HG02938 (cell line): ENCODE results near the gene CDK3.

Source experiments
- ATAC-seq: cut with Tn5 transposase; IDR thresholded peaks from one replicate; pipeline ENCODE4 v1.9.1; 2021; ENCODE audit warnings: mild to moderate bottlenecking, moderate library complexity; ENCODE audit not compliant: unreplicated experiment

Gene CDK3

DNA sequence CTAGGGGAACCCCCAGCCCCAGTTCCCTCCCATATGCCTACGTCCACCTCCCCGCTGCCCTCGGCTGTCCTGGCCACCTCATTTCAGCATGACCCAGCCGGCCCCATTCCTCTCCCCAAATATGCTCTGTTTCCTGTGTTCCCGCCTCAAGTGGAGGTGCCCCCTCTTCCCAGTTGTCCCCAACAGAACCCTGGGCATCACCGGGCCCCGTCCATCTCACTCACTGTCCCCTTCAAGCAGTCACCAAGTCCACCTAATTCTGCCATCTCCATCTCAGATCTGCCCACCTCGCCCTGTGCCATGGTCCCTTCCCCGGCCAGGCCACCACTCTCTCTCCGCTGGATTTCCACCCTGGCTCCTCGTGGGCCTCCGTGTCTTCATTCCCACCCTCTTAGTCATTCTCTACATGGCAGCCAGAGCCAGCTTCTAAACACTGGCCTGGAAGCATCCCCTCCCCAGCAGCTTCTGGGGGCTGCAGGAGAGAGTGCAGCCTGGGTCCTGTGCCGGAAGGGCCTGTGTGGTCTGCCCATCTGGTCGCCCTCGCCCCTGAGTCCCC is 12.8 kb downstream of the CDK3 start:
- no peak for ATAC-seq

DNA sequence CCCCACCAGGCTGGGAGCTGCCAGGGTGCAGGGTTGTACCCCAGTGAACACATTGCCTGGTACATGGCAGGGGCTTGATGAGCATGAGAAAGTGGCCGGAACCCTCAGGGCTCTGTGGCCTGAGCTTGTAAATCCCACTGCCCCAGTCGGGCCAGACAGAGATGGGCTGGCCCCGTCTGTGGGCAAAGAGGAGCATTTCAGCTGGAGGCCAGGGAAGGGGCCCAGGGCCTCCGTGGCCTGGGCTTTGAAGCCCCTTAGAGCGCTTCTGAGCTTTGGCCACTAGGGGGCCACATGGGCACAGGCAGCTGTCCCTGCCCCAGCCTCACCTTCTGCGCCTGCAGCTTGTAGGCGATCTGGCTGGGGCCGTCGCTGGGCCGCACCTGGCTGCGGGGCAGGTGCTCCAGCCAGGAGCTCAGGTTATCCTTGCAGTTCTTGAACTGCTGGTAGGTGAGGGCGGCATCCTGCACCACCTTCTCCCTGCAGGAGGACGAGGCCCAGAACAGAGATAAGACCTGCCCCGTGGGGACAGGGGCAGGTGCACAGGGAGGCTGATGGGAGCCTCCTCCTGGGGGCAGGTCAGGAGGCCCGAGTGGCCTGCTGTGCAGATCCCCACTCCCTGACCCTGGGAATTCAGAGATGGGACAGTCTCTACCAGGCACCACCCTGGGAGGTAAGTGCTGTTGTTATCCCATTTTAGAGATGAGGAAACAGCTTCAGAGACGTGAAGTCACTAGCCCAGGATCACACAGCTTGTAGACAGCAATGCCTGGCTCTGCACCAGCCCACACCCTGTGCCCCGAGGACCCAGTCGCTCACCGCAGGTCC is 13.7 kb downstream of the CDK3 start:
- no peak for ATAC-seq

DNA sequence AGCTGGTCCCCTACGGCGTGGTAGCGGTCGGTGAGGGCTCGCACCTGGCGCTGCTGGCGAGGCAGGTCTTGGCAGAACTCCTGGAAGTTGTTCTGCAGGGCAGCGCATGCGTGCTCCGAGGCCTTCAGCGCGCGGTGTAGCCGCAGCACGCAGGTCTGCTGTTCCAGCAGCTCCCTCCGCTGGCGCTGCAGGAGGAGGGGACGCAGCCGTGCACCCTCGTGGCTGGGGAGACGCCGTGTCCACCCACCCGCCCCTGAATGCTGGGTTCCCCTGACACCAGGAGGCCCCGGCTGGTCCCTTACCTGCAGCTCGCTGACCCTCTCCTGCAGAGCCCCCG is 14.2 kb downstream of the CDK3 start:
- ATAC-seq: no peak

DNA sequence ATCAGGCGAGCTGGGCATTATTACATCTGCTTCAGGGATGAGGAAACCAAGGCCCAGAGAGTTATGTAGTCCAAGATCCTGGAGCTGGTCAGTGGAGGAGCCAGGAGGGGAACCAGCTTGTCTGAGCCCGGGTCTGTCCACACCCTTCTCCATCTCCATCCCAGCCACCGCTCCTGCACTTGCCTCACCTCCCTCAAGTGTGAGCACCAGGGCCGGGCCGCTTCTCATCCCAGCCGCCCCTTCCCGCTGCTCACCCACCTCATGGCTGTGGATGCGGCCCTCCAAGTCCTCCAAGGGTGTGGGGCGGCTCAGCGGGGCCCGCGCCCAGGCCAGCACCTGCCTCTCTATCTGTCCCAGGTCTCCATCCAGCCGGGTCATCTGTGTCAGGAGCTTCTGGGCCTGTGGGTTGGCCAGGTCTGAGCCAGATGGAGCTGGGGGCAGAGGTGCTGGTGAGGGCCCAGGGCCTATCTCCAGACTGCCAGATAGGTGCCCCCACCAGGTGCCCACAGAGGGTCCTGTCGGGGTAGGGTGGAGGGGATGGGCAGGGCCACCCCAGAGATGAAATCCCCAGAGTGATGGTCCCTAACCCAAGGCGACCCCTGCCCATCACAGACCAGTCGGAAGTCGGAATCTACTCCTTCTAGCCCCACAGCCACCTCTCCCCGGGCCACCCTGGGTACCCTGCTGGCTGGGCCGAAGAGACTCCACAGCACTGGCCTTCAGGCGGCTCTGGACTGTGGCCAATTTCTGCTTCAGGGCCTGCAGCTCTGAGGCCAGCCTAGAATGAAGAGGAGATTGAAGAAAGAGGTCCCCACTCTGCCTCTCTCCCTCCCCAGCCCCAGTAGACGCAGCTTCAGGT is 17.1 kb downstream of the CDK3 start:
- no peak for ATAC-seq

DNA sequence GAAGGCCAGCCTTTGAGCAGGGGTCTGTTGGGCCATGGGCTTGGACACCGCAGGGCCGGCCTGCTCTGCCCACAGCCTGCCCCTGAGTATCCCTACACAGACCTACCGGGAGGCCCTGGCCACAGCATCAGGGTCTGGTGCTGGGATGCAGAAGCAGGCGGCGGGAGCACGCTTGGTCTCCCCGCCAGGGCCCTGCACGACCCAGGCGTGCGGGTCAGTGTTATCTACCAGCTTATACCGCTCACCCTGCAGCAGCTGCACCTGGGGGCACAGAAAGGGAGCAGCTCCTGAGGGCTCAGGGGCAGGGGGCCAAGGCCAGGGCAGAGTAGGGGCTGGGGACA is 17.7 kb downstream of the CDK3 start:
- ATAC-seq: no peak

DNA sequence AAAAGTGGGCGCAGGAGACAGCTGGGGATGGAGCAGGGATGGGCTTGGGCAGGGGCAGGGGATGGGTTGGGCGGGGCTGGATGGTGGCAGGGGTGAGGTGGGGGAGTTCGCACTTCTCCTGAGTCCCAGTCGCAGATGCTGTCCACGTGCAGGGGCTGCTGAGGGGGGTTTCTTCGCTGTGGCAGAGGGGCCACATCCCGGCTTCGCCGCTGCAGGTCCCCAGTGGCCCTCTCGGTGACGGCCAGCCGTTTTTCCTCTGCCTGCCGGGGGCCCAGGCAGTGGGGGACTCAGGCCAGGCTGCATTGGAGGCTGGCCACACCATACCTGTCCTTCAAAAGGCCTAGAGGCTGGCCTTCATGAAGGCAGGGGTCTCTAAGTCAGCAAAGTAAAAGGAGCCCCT is 18.1 kb downstream of the CDK3 start:
- no peak for ATAC-seq

DNA sequence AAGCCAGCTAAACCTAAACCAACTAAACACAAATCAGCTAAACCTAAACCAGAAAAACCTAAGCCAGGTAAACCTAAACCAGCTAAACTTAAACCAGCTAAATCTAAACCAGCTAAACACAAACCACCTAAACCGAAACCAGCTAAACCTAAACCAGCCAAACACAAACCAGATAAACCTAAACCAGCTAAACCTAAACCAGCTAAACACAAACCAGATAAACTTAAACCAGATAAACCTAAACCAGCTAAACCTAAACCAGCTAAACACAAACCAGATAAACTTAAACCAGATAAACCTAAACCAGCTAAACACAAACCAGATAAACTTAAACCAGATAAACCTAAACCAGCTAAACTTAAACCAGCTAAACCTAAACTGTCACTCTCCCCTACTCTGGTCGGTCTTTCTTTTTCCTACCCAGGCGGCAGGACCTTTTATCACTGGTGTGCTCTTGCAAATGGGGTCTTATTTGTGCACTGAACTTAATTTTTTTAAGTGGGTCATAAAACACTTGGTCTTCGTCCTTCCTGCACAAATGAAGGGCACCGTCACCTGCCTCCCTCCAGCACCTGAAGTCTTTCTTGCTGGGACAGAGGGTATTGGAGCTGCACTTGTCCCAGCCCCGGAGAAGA is 19.3 kb downstream of the CDK3 start:
- no peak for ATAC-seq

DNA sequence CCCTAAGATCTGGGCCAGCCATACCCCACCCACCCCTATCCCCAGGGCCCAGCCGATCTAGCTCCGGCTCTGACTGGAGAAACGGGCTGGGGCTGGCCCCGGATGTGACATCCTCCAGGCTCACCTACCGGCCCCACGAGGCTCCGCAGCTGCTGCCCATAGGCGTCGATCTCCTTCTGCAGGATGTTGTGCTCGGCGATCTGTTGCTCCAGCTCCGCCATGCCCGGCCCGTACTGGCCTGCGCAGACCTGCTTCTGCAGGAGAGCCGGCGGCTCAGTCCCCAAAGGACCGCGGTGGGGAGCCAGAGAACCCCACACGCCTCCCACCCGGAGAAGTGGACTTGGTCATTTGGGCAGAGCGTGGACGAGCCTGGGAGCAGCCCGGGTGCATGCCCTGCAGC is 21.6 kb downstream of the CDK3 start:
- ATAC-seq: no peak

DNA sequence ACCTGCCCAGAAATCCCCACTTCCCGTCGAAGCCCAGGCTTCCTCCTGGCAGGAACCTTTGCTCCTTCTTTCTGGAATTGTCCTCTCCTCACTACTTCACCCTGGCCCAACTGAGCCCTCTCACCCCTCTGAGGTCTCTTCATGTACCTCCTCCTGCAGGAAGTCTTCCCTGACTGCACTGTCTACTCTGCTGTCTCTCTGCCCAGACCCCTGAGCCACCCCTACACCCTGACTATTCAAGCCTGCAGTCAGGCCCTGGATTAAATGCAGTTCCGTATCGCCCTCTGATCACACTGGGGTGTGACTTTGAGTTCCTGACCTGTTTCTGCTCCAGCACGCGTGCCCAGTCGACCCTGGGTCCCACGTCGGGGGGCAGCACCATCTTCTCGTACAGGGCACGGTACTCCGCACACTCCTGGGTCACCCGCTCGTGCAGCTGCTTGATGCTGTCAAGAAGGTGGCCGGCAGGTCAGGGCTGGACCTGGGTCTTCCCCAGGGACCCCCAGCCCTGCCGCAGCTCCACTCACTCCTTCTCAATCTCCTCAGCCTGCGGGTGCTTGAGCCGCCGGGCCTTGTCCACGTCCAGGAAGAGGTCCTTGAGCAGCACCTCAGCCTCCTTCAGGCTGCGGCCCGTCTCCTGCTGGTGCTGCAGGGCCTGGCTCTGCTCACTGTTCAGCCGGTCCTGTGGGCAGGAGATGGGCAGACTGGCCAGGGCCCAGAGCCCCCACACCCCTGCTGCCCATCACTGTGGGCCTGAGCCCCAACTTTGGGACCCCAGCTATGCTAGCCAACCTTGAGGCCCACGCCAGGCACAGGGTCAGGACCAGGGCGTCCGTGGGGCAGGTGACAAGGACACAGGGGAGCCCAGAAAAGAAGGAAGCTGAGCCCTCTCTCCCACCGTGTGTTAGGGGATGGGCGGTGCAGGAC is 22.6 kb downstream of the CDK3 start:
- no peak for ATAC-seq

DNA sequence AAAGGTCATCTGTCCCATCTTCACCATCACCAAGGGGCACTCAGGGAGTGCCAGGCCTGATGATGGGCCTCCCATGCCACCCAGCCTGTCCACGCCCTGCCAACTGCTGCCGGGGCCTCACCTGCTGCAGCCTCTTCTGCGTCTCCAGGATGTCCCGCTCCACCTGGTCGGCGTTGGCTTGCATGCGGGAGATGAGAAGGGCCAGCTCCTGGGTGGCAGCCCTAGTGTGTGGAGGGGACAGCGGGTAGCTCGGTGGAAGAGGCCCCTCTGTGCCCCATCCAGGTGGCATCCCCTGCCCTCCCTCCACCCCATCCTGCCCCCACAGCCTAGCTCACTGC is 23.2 kb downstream of the CDK3 start:
- ATAC-seq: no peak

DNA sequence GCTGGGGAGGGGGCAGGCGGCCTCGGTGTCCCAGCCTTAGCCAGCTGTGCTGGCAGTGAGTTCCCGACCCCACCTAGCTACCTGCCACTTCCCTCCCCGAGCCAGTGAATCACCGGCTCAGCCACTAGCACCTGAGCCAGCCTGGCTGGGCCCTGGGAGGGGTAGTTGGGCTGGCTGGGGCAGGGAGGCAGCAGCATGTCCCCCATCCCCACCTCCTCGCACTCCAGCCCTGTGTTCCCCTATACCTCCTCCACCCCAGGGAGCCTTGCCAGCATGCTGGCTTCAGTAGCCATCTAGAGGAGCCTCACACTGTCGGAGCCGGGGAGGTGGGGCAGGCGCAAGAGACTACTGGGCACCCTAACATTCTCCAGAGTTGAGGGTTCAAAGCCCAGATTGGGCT is 23.7 kb downstream of the CDK3 start:
- no peak for ATAC-seq

DNA sequence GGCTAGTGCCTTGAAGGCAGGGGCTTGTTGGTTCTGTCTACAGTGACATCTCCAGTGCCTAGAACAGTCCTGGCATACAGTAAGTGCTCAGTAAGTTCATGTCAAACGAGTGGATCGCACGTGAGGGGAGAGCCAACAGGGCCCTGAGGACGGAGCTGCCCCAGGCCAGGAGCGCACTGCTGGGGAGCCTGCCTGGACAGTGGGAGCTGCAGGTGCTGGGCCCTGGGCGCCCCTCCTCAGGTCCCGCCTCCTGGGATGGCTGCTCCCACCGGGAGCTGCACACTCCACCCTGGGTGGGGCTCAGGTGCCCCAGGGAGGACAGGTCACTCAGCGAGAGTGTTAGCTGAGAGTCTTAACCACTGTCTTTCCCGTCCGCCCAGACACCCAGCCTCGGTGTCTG is 24.6 kb downstream of the CDK3 start:
- no peak for ATAC-seq

DNA sequence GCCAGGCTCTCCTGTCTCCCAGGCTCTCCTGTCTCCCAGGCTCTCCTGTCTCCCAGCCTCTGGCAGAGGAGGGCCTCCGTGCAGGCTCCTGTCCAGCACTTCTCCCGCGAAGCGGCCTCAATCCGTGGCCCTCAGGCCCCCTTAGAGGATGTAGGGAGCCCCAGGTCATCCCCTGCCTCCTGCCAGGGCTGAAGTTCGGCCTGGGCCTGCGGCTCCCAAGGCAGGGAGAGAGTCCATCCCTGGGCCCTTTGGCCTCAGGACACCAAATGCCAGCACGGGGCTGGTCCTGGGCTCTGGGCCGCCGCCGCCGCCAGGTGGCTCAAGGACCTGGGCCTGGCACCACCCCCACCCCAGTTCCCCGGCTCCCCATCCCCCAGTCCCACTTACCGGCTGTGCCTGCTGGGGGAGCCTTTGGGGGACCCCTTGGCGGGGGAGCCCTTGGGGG is 26.1 kb downstream of the CDK3 start:
- no peak for ATAC-seq

DNA sequence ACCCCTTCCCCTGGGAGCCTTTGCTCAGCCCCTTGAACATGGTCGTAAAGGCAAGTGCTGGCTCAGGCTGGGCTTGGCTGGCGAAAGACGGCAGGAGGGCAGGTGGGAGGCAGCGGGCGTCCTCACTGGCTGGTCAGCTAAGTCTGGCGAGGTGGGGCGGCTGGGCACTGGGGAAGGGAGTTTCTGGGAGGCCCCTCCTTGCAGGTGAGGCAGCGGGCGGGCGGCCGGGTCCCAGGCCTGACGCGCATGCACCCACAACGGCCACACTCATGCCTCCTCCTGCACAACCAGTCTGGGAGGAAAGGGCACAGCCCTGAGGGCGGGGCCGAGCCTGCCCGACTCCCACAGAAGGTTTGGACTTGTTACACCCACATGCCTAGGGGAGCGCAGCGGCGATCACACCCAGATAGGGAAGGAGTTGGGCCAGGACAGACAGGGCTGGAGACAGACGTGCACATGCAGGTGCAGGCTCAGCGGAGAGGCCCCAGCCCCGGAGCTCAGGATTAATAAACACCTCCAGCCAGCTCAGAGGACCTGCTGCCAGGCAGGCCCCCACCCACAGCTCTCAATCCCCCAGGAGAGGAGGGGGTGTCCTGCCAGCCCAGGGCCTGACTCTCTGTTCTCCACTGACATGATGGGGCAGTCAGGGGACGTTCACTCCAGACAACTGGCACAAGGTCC is 26.6 kb downstream of the CDK3 start, which contains the start of gene EVPL:
EVPL (minus strand) TSS at position 148 of the 681 bp plus-strand sequence; CDS start at position 40, 108 bp downstream.
- ATAC-seq: no peak

DNA sequence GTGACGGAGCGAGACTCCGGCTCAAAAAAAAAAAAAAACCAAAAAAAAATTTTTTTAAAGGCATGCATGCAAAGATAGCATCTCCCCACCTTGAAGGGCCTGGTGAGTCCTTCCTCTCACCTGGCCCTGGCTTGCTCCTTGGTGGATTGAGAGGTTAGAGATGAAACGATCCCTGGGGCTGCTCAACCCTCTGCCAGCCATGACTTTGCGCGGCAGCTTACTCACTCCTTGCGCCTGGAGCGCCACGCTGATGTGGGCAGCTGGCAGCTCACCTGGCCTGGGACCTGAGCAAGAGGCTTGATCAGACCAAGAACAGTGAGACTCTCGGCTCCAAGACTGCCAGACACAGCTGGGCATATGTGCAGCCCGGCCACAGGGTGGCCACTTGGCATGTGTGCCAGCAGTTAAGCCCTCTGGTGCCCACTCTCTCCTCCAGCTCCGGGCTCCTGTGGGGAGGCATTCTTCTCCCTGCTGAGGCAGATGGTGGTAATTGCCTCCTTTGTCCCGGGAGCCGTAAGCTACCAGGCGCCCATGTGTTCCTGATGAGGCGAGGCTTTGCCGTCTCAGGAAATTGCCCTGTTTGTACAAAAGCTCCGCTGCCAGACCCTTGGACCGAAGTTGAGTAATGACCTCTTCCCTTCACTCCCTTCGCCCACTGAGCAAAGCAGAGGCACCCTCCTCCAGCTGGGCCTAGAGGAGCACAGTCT is 31.6 kb downstream of the CDK3 start:
- ATAC-seq: no peak

DNA sequence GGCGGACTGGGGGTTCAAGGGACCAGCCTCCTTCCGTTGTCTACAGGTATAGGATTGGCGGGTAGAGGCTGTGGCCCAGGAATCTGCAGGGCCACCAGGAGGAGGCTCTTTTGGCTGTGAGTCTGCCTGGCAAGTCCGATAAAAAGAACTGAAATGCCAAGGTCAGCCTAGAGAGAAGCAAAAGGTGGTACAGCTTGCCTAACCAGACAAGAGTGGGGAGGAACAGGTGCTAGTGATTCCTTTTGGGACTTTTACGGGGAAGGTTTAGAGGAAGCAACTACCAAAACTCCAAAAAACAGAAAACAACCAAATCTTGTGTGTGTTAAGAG is 32.1 kb downstream of the CDK3 start:
- no peak for ATAC-seq

DNA sequence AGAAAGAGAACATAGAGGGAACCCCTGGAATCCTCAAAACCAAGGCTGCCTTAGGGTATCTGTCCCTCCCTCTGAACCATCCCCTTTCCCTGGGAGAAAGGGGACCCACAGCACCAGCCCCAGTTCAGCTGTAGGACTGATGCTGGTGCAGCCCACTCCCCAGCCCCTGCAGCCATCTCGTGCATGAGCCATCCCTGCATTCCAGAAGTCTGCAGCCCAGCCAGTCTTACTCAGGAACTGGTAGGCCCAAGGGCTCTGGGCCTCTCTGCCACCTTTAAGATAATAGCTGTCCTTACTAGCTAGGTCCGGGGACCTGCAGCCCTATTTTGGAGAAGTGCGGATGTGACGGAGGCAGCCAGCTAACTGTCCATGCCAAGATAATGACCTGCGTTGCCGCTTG is 32.5 kb downstream of the CDK3 start:
- no peak for ATAC-seq

DNA sequence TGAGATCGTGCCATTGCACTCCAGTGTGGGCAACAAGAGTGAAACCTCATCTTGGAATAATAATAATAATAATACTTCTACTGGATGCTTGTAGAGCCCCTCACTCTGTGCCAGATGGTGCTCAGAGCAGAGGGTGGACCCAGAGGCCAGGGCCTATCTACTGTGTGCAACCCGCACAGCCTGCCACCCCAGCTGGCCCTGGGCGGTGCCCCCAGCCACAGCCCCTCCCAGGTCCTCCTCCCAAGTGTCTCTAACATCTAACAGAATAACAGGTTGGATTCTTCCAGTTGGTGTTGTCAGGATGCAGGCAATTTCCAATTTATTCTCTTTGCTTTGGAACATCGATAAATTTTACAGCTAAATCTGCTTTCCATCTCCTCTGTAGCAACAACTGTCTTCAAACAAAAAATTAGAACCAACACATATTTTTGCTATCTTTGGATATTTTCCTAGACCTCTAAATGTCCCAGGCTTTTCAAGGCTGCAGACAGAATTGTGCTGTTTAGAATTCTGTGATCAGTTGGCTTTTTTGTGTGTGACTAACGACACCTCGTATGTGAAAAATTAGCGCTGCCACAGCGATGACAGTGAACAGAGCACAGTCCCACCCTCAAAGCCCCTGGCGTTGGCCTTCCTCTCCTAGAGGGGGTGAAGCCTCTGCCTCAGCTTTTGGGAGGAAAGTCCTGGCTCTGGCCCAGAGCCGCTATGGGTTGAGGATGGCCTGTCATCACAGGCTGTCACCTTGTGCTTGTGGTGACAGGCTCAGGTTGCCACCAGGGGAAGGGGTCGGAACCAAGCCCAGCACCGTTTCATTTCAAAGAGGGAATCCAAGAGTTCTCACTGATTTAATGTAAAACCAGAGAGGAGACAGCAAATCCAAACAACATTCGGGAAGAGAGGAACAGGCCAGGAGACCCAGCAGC is 34.0 kb downstream of the CDK3 start:
- no peak for ATAC-seq
